Measurements from ENCODE around the gene SEZ6.

SEZ6 gene

GRCh38 chr17:29042026-29042678 lies 36.3 kb upstream of the SEZ6 start:
- in situ Hi-C loops (cut with MboI; ENCODE audit: low sequenced_read_pairs, unreplicated experiment): no loop called here
- TF ChIP-seq CTCF (IDR thresholded peaks at IDR 0.05; ENCODE audit: borderline replicate concordance, control extremely low read depth, extremely low read depth, insufficient read depth, missing control alignments): no peak

GRCh38 chr17:29041571-29041970 lies 35.7 kb upstream of the SEZ6 start:
- in situ Hi-C loops (cut with MboI; ENCODE audit: low sequenced_read_pairs, unreplicated experiment): no loop called here
- no peak for DNase-seq (ENCODE audit: low spot score)
- TF ChIP-seq CTCF (IDR thresholded peaks at IDR 0.05; ENCODE audit: borderline replicate concordance, control extremely low read depth, extremely low read depth, insufficient read depth, missing control alignments): no peak

More at GRCh38 chr17:29042026-29042678, 36.3 kb upstream of the SEZ6 start:
- DNase-seq (ENCODE audit: low spot score): no peak

DNA sequence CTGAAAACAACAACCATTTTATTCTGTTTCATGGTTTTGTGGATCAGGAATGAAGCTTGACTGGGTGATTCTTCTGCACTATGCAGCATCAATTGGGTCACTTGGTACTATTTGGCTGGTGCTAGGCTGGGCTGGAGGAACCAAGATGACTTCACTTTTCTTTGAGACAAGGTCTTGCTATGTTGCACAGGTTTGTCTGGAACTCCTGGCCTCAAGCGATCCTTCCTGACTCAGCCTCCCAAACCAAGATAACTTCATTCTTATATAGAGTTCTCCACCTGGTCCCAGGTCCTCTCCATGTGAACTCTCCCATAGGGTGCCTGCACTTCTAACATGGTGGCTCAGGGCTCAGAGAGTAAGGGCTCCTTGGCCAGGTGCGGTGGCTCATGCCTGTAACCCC lies 35.3 kb upstream of the SEZ6 start:
- in situ Hi-C loops (cut with MboI; ENCODE audit: low sequenced_read_pairs, unreplicated experiment): no loop called here
- no peak for DNase-seq (ENCODE audit: low spot score)
- no peak for TF ChIP-seq CTCF (IDR thresholded peaks at IDR 0.05; ENCODE audit: borderline replicate concordance, control extremely low read depth, extremely low read depth, insufficient read depth, missing control alignments)

- in situ Hi-C loops (cut with MboI; ENCODE audit: low sequenced_read_pairs, unreplicated experiment): no loop called here
- DNase-seq (ENCODE audit: low spot score): no peak
- no peak for TF ChIP-seq CTCF (IDR thresholded peaks at IDR 0.05; ENCODE audit: borderline replicate concordance, control extremely low read depth, extremely low read depth, insufficient read depth, missing control alignments)
Observed at GRCh38 chr17:29039764-29040598, 34.1 kb upstream of the SEZ6 start.

GRCh38 chr17:29038085-29038795 lies 32.4 kb upstream of the SEZ6 start:
- no peak for TF ChIP-seq CTCF (IDR thresholded peaks at IDR 0.05; ENCODE audit: borderline replicate concordance, control extremely low read depth, extremely low read depth, insufficient read depth, missing control alignments)
- no peak for DNase-seq (ENCODE audit: low spot score)
- in situ Hi-C loops (cut with MboI; ENCODE audit: low sequenced_read_pairs, unreplicated experiment): no loop called here

DNA sequence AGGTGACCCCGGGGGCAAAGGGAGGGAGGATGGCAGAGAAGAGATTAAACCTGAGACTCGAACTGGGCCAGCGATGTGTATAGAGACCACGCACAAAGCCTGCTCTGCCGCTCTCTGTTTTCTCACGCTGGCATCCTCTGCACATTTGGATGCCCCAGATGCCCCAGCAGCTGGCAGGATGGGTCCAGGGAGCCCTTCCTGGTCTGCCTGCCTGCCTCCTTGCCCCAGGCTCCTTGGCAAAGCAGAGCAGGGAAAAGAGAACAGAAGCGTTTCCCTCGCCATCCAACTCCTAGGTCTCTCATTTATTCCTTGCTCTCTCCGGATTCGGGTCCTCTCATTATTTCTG lies 31.9 kb upstream of the SEZ6 start:
- no peak for DNase-seq (ENCODE audit: low spot score)
- in situ Hi-C loops (cut with MboI; ENCODE audit: low sequenced_read_pairs, unreplicated experiment): no loop called here
- no peak for TF ChIP-seq CTCF (IDR thresholded peaks at IDR 0.05; ENCODE audit: borderline replicate concordance, control extremely low read depth, extremely low read depth, insufficient read depth, missing control alignments)

Data from GM13976 (cell line).